B cell (primary cell): Measurements from ENCODE around the gene ARSI. TPM values are rescaled to one million over a fixed set of nuclear protein-coding genes. Genes with fewer than 3 reads are reported as not detected.

ENCODE experiments used
- ATAC-seq: fragments of 200-7000 bp; cut with Tn5 transposase; one replicate; pipeline ENCODE4 v1.10.0; 2021; ENCODE audit warnings: low read depth, mild to moderate bottlenecking, moderate number of reproducible peaks, moderate library complexity
- CTCF ChIA-PET: fragments of 350-600 bp; sonication (Branson Sonifier 250); formaldehyde crosslinking; loops from one replicate; lab custom pipeline; 2021; ENCODE audit warnings: antibody characterized with exemption, inconsistent platforms; lab: Charles Lee
- POLR2A ChIA-PET: fragments of 350-600 bp; sonication (Branson Sonifier 250); formaldehyde crosslinking; loops from one replicate; lab custom pipeline; 2021; ENCODE audit warnings: antibody characterized with exemption; lab: Charles Lee
- DNase-seq: peaks from one replicate; pipeline ENCODE4 v3.0.0; 2013
- H2AFZ ChIP-seq: 2 replicates; pipeline ENCODE4 v1.6.1; 2012; ENCODE audit warnings: mild to moderate bottlenecking, low read depth, low read length; ENCODE audit not compliant: insufficient read depth, poor library complexity, severe bottlenecking
- H3K27ac ChIP-seq, 2 donors: 1 replicate in 1 of 2; 2 replicates in 1 of 2; pipeline ENCODE4 v1.5.1; 2012 to 2013; ENCODE audit warnings: low read length in 2 of 2, mild to moderate bottlenecking in 2 of 2, moderate library complexity in 1 of 2
- H3K27me3 ChIP-seq, 4 experiments: fragments of 200-600 bp in 1 of 4; sonication (generic) in 1 of 4; replicated peaks in 1 of 4; 1 replicate in 2 of 4; 2 replicates in 2 of 4; pipeline versions ENCODE4 v1.6.1 to v1.7.0; 2013 to 2016; ENCODE audit warnings: low read length in 3 of 4, mild to moderate bottlenecking in 2 of 4, mixed read lengths in 1 of 4, moderate library complexity in 1 of 4; ENCODE audit not compliant: insufficient read depth in 4 of 4, control insufficient read depth in 3 of 4; ENCODE audit errors: control extremely low read depth in 1 of 4
- H3K36me3 ChIP-seq, 2 experiments: replicated peaks in 1 of 2; 1 replicate in 1 of 2; 2 replicates in 1 of 2; pipeline versions ENCODE4 v1.6.1 to v1.7.1; 2013; ENCODE audit warnings: low read length in 1 of 2; ENCODE audit not compliant: insufficient read depth in 2 of 2, control insufficient read depth in 1 of 2; ENCODE audit errors: control extremely low read depth in 1 of 2, extremely low read depth in 1 of 2
- H3K4me1 ChIP-seq, 2 donors: fragments of 200-600 bp in 1 of 2; sonication (generic) in 1 of 2; 1 replicate in 1 of 2; 2 replicates in 1 of 2; pipeline versions ENCODE4 v1.5.1 to v1.6.1; 2013 to 2017; ENCODE audit warnings: low read length in 2 of 2; ENCODE audit not compliant: control insufficient read depth in 2 of 2, insufficient read depth in 2 of 2
- H3K4me2 ChIP-seq: replicated peaks from 2 replicates; pipeline ENCODE3; 2012; ENCODE audit warnings: mild to moderate bottlenecking, low read depth, low read length; ENCODE audit not compliant: poor library complexity, severe bottlenecking
- H3K4me3 ChIP-seq, 5 experiments: fragments of 200-600 bp in 1 of 5; sonication (generic) in 1 of 5; 1 replicate in 3 of 5; 2 replicates in 2 of 5; pipeline versions ENCODE4 v1.5.1 to v1.7.0; 2011 to 2016; ENCODE audit warnings: low read length in 4 of 5, mild to moderate bottlenecking in 4 of 5, low read depth in 2 of 5, control low read depth in 1 of 5, moderate library complexity in 1 of 5; ENCODE audit not compliant: insufficient read depth in 1 of 5; ENCODE audit errors: control extremely low read depth in 1 of 5, extremely low read depth in 1 of 5
- H3K79me2 ChIP-seq: fragments of 200-600 bp; sonication (generic); one replicate; pipeline ENCODE4 v1.6.0; 2016; ENCODE audit warnings: low read length; ENCODE audit not compliant: control insufficient read depth, insufficient read depth
- H3K9ac ChIP-seq: fragments of 200-600 bp; sonication (generic); 2 replicates; pipeline ENCODE4 v1.6.1; 2017; ENCODE audit warnings: mild to moderate bottlenecking, low read length, moderate library complexity
- H3K9me3 ChIP-seq, 3 donors: one replicate each; pipeline versions ENCODE4 v1.6.1 to v1.7.1; 2013; ENCODE audit warnings: low read length in 2 of 3; ENCODE audit not compliant: control insufficient read depth in 2 of 3, insufficient read depth in 1 of 3; ENCODE audit errors: control extremely low read depth in 1 of 3
- H4K20me1 ChIP-seq: 2 replicates; pipeline ENCODE4 v1.6.0; 2012; ENCODE audit warnings: mild to moderate bottlenecking, low read length; ENCODE audit not compliant: insufficient read depth, control insufficient read depth, poor library complexity, severe bottlenecking
- H3K27ac Mint-ChIP-seq: one replicate; pipeline ENCODE4 v1.8.0; 2021; ENCODE audit warnings: mixed read lengths
- H3K27me3 Mint-ChIP-seq: one replicate; pipeline ENCODE4 v1.8.0; 2021; ENCODE audit warnings: mixed read lengths
- H3K4me1 Mint-ChIP-seq: one replicate; pipeline ENCODE4 v1.8.0; 2021; ENCODE audit warnings: mixed read lengths
- H3K4me3 Mint-ChIP-seq: one replicate; pipeline ENCODE4 v1.8.0; 2021; ENCODE audit warnings: mixed read lengths
- H3K9me3 Mint-ChIP-seq: one replicate; pipeline ENCODE4 v1.8.0; 2022; ENCODE audit warnings: mixed read lengths; ENCODE audit not compliant: insufficient read depth
- EZH2 ChIP-seq: IDR thresholded peaks from 2 replicates; pipeline ENCODE4 v1.6.1; 2012; ENCODE audit warnings: borderline replicate concordance, low read depth, mild to moderate bottlenecking, moderate library complexity, low read length; ENCODE audit not compliant: insufficient read depth, poor library complexity, severe bottlenecking
- WGBS: methylation state at CpG from one replicate; pipeline ENCODE4 v1.1.5; 2013; ENCODE audit warnings: missing lambda C conversion rate; ENCODE audit not compliant: insufficient coverage; 5-methylcytosine and 5-hydroxymethylcytosine counted together
- intact Hi-C: fragments of 100-400 bp; cut with micrococcal nuclease; formaldehyde crosslinking; loops from one replicate; pipeline ENCODE4 v1.10.0; 2022
- polyA plus RNA-seq: library from polyadenylated mRNA; depleted of rRNA; stranded (reverse); fragments of >200 nt; gene quantifications from 2 replicates; pipeline ENCODE4 v1.2.3, GENCODE V29; 2012
- total RNA-seq, 2 donors: library from RNA; stranded (reverse); fragments of 120-200 nt in 1 of 2; gene quantifications; 1 replicate in 1 of 2; 2 replicates in 1 of 2; pipeline versions ENCODE4 v1.2.3 to v1.2.4, GENCODE V29; 2013 to 2022
- TF ChIP-seq, protein P1 (sequence below): fragments of 200-600 bp; IDR thresholded peaks from one replicate; pipeline ENCODE4 v1.8.0; 2022; ENCODE audit warnings: antibody characterized with exemption, mild to moderate bottlenecking

ARSI gene
- total and polyA plus RNA-seq, 2 donors (not counting 1 experiment from before 2014, with no cell fraction given) = not detected

- peaks cover 2% of the 10 kb centered on the region for H3K4me1 Mint-ChIP-seq
- no peak overlapping the region for H3K9ac ChIP-seq
- H2AFZ ChIP-seq = no peak overlapping the region
- ChIA-PET CTCF (no interaction called here), POLR2A (no interaction called here)
- no peaks in the 10 kb centered on the region for H4K20me1 ChIP-seq
- no peaks in the 10 kb centered on the region for H3K9me3 Mint-ChIP-seq
- TF ChIP-seq EZH2 = no peak
- TF ChIP-seq, protein P1, sequence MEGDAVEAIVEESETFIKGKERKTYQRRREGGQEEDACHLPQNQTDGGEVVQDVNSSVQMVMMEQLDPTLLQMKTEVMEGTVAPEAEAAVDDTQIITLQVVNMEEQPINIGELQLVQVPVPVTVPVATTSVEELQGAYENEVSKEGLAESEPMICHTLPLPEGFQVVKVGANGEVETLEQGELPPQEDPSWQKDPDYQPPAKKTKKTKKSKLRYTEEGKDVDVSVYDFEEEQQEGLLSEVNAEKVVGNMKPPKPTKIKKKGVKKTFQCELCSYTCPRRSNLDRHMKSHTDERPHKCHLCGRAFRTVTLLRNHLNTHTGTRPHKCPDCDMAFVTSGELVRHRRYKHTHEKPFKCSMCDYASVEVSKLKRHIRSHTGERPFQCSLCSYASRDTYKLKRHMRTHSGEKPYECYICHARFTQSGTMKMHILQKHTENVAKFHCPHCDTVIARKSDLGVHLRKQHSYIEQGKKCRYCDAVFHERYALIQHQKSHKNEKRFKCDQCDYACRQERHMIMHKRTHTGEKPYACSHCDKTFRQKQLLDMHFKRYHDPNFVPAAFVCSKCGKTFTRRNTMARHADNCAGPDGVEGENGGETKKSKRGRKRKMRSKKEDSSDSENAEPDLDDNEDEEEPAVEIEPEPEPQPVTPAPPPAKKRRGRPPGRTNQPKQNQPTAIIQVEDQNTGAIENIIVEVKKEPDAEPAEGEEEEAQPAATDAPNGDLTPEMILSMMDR = no peak
- peaks cover 45% of the 10 kb centered on the region for H3K27me3 Mint-ChIP-seq
- DNase-seq = no peak
- no peak for ATAC-seq
- no peak overlapping the region for H3K27ac ChIP-seq
- intact Hi-C loops = no loop called here
- no peaks in the 10 kb centered on the region for H3K79me2 ChIP-seq
- no peak overlapping the region for H3K4me3 Mint-ChIP-seq
- H3K27ac Mint-ChIP-seq = no peak overlapping the region
- H3K36me3 ChIP-seq = no peaks in the 10 kb centered on the region
- no peak overlapping the region for H3K4me3 ChIP-seq
- WGBS = 32% methylated on average over 14 of the region's 16 CpGs
- H3K4me2 ChIP-seq = peak overlapping the region; percentile 38
- H3K27me3 ChIP-seq = peaks cover 0 to 22% (median 18%) of the 10 kb centered on the region in 4 experiments
- H3K9me3 ChIP-seq = peaks cover 0 to 6% (median 2%) of the 10 kb centered on the region in 3 donors
- peaks cover 0 to 14% of the 10 kb centered on the region in 2 donors for H3K4me1 ChIP-seq
These were observed 438 bp upstream of the ARSI start for GRCh38 chr5:150303070-150303615.

- TF ChIP-seq, protein P1 = no peak
- TF ChIP-seq EZH2 = no peak
- H3K9me3 Mint-ChIP-seq = no peaks in the 10 kb centered on the region
- Histone ChIP-seq H3K4me2 (no peak overlapping the region), H3K27me3 (peaks cover 0 to 22% (median 18%) of the 10 kb centered on the region in 4 experiments), H4K20me1 (no peaks in the 10 kb centered on the region), H3K27ac (no peak overlapping the region), H3K4me1 (peaks cover 0 to 14% of the 10 kb centered on the region in 2 donors), H3K36me3 (no peaks in the 10 kb centered on the region), H3K9ac (no peak overlapping the region), H3K79me2 (no peaks in the 10 kb centered on the region), H3K9me3 (peaks cover 0 to 6% (median 2%) of the 10 kb centered on the region in 3 donors), H3K4me3 (no peak overlapping the region), H2AFZ (no peak overlapping the region)
- whole genome bisulfite sequencing = 36% methylated on average over 21 of the region's 22 CpGs
- ATAC-seq (no peak), DNase-seq (no peak)
- intact Hi-C loops = no loop called here
- peaks cover 2% of the 10 kb centered on the region for H3K4me1 Mint-ChIP-seq
- ChIA-PET CTCF (no interaction called here), POLR2A (no interaction called here)
- no peak overlapping the region for H3K27ac Mint-ChIP-seq
- H3K4me3 Mint-ChIP-seq = no peak overlapping the region
- H3K27me3 Mint-ChIP-seq = peaks cover 45% of the 10 kb centered on the region
These were observed 804 bp downstream of the ARSI start for GRCh38 chr5:150301901-150302300.
